ENCODE results near the gene ZFP36L2.

ZFP36L2 gene, protein sequence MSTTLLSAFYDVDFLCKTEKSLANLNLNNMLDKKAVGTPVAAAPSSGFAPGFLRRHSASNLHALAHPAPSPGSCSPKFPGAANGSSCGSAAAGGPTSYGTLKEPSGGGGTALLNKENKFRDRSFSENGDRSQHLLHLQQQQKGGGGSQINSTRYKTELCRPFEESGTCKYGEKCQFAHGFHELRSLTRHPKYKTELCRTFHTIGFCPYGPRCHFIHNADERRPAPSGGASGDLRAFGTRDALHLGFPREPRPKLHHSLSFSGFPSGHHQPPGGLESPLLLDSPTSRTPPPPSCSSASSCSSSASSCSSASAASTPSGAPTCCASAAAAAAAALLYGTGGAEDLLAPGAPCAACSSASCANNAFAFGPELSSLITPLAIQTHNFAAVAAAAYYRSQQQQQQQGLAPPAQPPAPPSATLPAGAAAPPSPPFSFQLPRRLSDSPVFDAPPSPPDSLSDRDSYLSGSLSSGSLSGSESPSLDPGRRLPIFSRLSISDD

DNA sequence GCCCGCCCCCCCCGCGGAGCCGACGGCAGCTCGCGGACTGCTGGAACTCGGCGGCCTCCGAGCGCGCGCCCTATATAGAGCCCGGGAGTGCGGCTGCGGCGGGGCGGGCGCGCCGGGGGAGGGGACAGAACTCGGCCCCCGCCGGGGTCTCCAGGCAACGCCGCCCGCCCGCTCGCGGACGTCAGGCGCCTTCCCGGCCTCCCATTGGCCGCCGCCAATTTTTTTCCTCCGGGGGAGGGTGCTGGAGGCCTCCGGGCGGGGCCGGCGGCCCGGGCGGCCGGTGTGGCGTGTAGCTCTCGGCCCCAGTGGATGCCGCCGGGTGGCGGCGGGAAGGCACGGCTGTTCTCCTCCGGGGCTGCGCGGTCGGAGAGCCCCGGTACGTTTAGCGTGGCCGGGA lies at the start of gene ZFP36L2:
Gene ZFP36L2, minus strand, starts transcription at position 49 of the 397 bp plus-strand sequence. CDS start 291 bp downstream, outside the sequence.
- TF ChIP-seq, protein P1, sequence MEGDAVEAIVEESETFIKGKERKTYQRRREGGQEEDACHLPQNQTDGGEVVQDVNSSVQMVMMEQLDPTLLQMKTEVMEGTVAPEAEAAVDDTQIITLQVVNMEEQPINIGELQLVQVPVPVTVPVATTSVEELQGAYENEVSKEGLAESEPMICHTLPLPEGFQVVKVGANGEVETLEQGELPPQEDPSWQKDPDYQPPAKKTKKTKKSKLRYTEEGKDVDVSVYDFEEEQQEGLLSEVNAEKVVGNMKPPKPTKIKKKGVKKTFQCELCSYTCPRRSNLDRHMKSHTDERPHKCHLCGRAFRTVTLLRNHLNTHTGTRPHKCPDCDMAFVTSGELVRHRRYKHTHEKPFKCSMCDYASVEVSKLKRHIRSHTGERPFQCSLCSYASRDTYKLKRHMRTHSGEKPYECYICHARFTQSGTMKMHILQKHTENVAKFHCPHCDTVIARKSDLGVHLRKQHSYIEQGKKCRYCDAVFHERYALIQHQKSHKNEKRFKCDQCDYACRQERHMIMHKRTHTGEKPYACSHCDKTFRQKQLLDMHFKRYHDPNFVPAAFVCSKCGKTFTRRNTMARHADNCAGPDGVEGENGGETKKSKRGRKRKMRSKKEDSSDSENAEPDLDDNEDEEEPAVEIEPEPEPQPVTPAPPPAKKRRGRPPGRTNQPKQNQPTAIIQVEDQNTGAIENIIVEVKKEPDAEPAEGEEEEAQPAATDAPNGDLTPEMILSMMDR (IDR thresholded peaks at IDR 0.05; ENCODE audit: extremely low read depth, missing control alignments): no peak
- DNase-seq (ENCODE audit: low spot score): peak; percentile 99

DNA sequence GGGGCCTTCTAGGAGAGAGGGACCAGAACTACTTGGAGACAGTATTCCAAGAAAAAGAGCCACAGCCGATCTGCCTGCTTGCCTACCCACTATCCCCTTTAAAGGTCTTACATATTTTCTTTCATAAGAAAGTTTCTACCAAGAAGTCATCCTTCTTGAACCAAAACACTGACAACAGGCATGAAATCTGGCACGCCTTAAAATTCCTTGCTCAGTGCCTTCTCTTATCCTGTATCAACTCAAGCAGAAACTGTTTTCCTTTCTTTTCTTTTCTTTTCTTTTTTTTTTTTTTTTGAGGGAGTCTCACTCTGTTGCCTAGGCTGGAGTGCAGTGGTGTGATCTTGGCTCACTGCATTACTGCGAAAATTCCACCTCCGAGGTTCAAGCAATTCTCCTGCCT lies 48.3 kb upstream of the ZFP36L2 start:
- TF ChIP-seq, protein P1 (IDR thresholded peaks at IDR 0.05; ENCODE audit: extremely low read depth, missing control alignments): no peak
- no peak for DNase-seq (ENCODE audit: low spot score)

DNA sequence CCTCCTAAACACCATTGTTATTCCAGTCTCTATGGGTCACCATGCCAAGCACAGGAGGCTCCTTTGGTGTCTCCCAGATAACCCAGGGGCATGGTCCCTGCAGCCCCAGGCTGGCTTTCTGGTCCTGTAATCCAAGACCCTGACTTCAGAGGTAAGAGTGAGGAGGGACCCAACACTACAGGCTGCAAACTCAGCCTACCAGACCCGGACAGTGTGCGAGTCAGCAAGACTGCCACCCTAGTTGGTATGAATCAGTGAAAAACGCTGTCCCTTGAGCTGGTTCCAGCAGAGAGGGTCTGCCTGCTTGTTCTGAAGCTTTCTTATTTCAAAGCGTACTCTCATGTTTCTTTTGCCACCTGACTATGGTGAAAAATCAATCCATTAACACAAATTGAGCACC lies 47.6 kb upstream of the ZFP36L2 start:
- TF ChIP-seq, protein P1 (IDR thresholded peaks at IDR 0.05; ENCODE audit: extremely low read depth, missing control alignments): no peak
- no peak for DNase-seq (ENCODE audit: low spot score)

DNA sequence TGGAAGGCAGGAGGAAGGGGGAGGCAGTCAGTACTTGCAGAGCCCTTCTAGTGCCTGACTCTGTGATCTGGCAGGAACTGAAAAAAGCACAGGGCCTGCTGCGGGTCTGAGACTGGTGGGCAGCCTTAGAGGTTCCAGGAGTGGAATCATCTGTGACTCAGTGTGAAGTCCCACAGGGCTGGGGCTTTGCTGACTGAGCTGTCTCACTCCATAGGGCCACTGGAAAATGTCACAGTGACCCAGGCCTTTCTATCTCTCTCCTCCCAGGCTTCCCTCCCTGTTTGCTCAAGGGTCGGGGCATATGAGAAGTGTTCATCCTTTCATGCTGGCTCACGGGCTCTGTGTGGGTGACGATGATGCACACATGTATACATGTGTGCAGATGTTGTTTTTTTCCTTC lies 47.1 kb upstream of the ZFP36L2 start:
- DNase-seq (ENCODE audit: low spot score): no peak
- TF ChIP-seq, protein P1 (IDR thresholded peaks at IDR 0.05; ENCODE audit: extremely low read depth, missing control alignments): no peak

DNA sequence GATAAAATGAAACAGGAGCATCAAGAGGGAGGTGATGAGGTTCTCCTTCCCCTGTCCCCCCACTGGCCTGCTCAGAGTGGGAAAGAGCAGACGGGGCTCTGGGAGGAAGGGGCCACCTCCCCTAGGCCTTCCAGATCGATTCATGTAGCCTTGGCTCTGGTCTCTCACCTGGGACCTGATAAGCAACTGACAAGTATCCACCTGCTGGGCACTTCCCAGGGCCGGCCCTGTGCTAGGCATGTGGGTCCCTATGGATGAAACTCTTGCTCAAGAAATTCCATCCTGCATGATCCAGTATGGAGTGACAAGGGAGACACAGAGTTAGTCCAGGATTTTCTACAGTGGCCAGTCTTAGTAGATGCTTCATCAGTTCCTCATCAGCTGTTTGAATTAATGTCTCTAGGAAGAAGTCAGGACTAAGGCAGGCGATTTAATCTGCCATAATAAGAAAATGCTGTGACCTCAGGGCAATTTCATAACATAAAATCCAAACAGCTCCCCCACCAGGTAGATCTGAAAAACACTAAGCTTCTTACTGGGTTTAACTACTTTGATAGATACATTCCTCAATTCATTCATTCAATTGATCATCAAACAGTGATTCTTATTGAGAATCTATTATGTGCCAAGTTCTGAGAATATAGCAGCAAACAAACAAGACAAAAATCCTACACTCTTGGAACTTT lies 44.7 kb upstream of the ZFP36L2 start:
- TF ChIP-seq, protein P1 (IDR thresholded peaks at IDR 0.05; ENCODE audit: extremely low read depth, missing control alignments): no peak
- no peak for DNase-seq (ENCODE audit: low spot score)

DNA sequence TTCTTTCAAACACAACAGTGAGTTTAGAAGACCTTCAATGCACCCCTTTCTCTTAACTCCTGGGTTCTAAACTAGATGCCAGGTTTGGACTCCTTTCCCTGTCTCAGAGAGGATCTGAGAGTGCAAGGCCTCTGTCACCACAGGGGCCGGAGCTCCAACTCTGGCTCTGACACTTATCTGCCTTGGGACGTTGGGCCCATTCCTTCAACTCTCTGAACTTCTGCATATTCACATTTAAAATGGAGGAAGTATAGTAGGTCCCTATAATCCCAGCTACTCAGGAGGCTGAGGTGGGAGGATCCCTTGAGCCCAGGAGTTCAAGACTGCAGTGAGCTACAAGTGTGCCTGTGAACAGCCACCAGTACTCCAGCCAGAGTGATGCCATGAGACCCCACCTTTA lies 44.1 kb upstream of the ZFP36L2 start:
- no peak for DNase-seq (ENCODE audit: low spot score)
- TF ChIP-seq, protein P1 (IDR thresholded peaks at IDR 0.05; ENCODE audit: extremely low read depth, missing control alignments): no peak

DNA sequence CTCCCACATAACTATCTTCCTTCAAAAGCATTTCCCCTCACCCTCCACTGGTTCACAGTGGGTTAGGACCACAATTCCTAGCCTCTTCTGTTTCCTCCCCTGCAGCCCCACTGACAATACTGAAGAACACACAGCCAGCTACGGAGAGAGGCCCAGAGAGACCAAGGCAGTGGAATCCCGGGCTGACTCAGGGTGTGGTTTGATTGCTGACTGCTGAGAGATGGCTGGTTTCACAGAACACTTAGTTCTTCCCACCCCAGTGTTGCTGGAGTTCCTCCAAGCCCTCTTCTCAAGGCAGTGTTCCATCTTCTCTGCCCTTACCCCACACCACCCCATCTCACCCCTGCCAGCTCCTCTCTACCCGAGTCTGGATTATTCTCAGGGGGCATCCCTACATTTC lies 43.3 kb upstream of the ZFP36L2 start:
- no peak for DNase-seq (ENCODE audit: low spot score)
- TF ChIP-seq, protein P1 (IDR thresholded peaks at IDR 0.05; ENCODE audit: extremely low read depth, missing control alignments): no peak

Measured in GM20000 (cell line).